Measurements from ENCODE around the gene ARFGAP1.
"Not testable (repeated sequence)": the region's sequence is repeated elsewhere in the genome, so short reads cannot be mapped to it uniquely, and the experiment has no call there.

The ARFGAP1 gene

DNA sequence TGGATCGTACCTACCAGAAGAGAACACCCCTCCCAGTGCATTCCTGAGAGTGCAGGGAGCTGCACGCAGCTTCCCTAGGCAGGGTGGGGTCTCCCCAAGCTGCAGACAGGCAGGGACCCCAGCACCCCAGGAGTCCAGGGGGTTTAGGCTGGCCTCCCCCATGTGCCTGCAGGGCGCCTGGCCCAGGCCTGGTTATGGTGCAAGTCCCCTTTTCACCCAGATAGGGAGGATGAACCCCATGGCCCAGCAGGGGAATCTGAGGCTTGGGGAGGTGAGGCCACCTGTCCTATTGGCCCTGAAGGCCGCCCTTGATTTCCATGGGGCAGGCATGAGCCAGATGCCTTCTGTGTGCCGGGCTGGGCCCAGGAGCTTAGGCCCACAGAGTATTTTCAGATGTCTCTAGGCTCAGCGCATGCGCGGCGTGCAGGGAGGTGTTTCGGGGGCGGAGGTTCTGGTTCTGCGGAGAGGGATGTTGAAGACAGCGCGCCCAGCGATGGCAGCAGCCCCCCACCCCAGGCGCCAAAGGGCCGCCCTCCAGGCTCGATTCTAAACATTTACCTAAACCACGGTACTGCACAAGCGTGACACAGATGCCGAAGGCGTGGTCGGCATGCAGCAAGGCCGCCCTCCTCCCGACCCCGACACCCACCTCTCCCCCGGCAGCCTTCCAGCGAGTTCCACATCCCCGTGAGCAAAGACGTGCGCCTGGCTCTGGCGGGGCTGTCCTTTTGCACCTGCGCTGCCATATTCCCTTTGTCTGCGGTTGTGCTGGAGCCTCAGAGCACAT, 49.7 kb downstream of the ARFGAP1 start:
- DNase-seq: no peak

DNA sequence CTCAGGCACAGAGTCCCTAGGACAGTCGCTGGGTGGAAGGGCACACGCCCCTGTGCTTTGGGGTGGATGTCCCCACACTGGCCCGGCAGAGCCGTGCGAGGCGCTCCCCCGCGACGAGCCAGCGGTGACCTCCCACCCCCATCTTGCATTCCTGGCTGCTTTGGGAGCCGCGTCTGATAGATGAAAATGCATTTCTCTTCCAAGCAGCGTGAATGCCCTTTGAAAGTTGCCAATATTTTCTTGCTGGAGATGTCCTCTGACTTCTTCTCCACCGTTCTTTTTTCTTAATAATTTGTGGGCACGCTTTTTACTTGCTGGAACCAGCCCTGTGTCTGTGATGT, 50.3 kb downstream of the ARFGAP1 start:
- no peak for DNase-seq

DNA sequence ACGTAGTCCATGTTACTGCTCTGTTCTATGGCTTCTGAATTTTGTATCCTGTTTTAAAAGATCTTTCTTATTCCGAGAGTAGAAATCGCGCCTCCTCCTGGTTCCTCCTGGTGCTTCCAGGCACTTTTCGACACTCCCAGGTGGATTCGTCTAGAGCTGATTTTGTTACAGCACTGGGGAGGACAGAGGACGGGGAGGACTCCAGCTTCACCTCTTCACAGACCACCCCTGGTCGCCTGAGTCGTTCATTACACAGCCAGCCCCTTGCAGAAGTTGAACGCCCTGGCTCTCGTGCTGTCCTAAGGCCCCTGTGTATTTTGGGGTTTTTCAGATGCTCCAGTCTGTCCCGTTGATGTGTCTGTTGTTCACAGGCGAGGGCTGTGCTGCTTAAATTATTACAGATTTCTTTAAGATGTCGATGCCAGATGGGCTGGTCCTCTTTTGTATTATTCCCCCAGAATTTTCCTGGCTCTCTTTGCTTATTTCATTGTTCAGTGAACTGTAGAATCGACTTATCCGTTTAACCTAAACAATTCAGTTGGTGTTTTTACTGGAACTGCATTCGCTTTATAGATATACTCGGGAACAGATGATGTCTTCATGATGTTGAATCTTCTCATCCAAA, 50.9 kb downstream of the ARFGAP1 start:
- DNase-seq: no peak

DNA sequence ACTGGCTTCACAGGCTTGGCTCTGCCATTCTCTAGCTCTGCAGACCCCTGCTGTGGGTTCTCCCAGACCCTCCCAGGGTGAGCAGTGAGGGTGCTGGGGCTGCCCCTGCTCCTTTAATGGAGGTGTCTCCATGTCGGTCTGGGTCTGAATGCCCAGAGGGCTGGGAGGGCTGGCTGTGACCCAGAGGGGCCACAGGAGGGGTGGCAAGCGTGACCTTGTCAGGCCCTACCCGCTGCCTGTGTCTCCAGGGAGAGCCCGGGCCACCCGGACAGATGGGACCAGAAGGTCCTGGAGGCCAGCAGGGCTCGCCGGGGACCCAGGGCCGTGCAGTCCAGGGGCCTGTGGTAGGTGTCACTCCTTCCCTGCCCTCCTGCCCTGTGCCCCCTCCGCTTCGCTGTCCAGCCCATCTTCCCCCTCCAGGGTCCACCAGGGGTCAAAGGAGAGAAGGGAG, 52.4 kb downstream of the ARFGAP1 start:
- DNase-seq: no peak

DNA sequence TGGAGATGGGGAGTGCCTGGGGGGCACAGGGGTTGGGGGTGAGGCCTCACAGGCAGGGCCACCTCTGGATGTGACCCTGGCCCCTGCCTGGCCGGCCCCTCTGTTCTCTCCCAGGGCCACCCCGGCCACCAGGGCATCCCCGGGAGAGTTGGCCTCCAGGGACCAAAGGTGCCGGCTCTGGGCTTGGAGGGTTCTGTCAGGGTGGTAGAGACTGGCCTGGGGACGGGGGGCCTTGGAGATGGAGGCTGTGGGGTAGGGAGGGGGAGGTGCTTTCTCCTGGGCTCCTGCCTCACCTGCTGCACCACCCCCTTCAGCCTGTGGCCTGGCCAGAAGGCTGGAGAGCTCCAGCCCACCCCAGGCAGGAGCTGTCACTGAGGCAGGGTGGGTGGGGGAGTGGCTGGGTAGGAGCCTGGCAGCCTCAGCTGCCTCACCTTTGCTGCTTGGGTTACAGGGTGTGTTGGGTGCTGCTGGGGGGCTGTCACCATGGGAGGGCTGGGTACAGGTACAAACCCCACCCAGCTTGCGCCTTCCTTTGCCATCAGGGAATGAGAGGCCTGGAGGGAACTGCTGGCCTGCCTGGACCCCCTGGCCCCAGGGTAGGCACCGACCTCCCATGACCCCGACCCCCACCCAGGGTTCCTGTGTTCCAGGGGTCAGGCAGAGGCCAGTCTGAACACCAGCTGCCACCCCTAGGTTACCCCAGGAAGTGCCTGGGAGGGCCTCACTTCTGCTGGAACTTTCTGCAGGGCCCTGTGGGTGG, 53.1 kb downstream of the ARFGAP1 start:
- no peak for DNase-seq

DNA sequence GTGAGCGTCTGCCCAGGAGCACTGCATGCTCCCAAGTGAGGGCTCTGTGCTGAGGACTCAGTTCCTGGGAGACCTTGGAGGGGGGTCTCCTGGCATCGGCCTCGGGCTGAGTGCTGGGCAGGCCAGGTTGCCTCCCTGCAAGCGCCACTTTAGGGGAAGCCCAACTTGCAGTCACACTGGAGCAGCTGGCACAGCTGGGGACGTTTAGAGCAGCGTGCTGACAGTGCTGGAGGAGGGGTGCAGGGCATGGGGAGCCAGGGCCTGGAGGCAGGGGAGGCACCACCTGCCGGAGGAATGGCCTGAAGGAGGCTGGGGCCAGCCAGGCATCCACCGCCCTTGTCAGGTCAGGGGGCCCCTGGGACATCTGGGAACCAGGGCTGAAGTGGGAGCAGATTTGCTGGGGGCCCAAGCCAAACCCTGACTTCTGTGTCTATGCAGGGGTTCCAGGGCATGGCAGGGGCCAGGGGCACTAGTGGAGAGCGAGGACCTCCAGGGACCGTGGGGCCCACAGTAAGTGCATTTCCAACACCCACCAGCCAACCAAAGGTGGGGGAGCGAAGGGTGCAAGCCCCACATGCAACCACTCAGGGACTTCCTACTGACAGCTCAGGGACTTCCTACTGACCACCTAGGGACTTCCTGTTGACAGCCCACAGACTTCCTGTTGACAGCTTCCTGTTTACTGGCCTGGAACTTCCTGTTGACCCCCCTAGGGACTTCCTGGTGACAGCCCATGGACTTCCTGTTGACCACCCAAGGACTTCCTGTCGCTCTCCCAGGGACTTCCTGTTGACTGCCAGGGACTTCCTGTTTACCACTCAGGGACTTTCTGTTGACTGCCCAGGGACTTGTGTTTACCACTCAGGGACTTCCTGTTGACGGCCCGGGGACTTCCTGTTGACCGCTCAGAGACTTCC, 54.0 kb downstream of the ARFGAP1 start:
- no peak for DNase-seq

DNA sequence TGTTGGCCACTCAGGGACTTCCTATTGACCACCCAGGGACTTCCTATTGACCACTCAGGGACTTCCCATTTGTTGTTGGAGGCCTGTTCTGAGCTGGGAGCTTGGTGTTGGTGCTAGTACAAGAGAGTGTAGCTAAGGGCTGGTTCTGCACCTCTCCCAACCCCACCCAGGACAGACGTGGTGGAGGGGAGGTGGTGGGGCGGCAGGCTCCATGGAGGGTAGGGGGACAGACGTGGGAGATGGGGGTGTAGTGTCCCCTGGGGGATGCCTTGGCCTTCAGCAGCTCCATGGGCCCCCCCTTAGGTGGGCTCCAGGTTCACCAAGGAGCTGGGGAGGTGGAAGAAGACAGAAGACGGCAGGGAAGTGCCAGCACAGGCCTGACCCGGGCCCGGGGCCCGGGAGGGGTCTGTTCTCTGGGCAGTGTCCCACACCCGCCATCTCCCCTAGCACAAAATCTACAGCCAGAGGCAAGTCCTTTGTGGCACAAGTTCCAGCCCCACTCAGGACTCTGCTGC, 54.7 kb downstream of the ARFGAP1 start:
- no peak for DNase-seq

DNA sequence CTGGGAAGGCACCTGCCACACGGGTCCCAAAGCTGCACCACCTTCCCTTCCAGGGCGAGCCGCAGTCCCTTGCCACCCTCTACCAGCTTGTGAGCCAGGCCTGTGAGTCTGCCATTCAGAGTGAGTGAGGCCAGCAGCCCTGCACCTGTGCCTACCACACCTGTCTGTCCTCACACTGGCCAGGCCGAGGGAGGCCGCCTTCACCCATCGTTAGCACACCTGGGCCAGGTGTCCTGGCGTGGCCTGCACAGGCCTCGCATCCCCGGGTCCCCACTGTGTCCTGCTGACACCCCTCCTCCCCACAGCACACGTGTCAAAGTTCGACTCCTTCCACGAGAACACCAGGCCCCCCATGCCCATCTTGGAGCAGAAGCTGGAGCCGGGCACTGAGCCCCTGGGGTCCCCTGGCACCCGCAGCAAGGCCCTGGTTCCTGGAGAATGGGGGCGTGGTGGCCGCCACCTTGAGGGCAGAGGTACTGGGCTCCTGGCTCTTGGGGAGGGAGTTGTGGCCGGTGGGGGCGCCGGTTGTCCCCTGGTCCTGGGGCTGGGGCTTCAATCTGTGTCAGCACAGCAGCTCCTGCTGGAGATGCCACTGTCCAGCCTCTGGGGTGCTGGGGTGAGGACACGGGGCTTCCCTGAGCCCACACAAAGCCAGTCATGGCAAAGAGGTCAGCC, 55.5 kb downstream of the ARFGAP1 start:
- DNase-seq: no peak

DNA sequence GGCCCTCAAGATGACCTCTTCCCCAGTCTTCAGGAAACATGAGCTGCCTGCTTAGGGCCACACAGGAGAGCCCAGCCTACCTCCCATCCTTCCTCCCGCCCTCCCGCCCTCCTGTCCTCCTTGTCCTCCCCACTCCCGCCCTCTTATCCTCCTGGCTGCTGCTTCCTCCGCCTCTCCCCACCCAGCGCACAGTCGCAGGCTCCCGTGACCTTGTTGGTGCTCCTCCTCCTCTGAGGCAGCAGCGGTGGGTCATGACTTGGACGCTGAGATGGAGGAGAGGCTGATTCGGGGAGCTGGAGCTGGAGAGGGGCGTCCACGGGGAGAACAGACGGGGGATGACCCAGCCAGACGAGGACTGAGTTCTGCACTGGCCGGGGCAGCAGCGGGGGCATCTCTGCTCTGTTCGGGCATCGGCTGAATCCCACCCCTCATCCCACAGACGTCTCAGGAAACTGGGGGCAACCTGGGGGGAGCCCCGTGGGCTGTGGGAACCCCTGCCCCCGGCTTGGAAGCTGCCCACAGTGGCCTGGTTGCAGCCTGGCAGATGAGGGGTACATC, 56.2 kb downstream of the ARFGAP1 start:
- no peak for DNase-seq

DNA sequence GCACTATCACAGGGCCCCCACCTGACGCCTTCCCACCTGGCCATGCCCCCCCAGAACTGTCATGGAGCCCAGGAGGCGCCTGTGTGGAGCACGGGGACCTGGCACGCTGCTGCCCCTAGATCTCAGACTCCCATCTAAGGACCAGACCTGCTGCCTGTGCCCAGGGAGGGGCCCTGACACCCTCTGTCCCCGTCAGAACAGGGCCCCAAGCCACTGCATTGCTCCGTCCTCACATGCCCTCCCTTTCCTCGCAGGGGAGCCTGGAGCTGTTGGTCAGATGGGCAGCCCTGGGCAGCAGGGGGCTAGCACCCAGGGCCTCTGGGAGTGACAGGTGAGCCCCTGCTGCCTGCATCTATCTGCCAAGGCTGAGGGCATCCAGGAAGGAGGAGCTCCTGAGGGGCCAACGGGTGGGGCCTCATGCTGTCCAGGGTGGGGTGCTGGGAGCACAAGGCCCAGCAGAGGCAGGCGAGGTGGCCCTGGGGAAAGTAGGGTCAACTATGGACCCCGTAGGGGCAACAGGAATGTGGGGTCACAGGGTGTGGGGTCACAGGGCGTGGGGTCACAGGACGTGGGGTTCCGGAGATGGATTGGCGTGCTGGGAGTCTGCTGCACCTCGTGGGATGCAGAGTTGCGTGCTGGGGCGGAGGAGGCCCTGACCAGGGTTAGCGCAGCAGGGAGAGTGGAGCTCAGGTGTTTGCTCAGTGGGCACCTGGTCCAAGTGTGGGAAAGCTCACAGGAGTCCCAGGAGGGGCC, 56.9 kb downstream of the ARFGAP1 start:
- no peak for DNase-seq

DNA sequence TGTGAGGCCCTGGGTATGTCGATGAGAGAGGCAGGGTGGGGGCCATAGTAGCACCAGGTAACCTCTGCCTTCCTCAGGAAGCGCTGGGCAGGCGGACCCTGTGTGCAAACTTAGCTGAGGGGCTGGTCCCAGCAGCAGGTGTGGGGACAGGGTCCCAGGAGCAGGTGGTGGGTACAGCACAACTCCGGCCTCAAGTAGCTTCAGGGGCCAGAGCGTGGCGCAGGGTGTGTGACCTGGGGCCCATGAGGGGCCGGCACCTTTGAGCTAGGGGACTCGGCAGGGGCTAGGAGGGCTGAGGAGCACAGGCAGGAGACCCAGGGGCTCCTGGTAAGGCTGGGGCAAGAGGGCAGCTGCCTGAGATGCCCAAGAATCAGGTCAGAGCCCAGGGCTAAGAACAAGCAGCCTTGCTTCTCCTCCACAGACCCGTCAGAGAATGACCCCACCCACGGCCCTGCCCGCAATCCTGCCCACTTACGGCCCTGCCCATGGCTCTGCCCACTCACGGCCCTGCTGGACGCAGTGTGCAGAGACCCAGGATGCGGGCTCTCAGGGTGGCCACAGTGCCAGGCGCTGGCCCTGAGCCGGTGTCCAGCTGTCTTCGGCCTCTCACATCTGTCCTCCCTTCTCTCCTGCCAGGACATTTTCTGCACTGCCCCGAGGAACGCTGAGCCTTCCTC, 57.6 kb downstream of the ARFGAP1 start:
- no peak for DNase-seq

DNA sequence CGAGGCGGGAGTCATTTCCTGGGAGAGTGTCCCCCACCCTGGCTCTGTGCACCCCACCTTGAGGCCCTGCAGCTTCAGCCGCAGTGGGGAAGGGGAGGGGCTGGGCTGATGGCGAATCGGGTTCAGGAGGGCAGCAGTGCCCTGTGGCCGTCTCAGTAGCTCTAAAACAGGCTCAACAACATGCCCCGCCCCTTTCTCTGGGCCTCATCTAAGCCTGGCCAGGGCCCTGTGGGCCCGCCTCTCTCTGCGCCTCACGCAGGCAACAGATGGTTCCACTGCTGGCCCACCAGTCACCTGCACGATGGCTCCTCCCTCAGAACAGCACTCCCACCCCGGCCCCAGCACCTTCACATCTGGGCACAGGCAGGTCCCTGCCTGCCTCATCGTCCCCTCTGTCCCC, 58.3 kb downstream of the ARFGAP1 start:
- DNase-seq: no peak

DNA sequence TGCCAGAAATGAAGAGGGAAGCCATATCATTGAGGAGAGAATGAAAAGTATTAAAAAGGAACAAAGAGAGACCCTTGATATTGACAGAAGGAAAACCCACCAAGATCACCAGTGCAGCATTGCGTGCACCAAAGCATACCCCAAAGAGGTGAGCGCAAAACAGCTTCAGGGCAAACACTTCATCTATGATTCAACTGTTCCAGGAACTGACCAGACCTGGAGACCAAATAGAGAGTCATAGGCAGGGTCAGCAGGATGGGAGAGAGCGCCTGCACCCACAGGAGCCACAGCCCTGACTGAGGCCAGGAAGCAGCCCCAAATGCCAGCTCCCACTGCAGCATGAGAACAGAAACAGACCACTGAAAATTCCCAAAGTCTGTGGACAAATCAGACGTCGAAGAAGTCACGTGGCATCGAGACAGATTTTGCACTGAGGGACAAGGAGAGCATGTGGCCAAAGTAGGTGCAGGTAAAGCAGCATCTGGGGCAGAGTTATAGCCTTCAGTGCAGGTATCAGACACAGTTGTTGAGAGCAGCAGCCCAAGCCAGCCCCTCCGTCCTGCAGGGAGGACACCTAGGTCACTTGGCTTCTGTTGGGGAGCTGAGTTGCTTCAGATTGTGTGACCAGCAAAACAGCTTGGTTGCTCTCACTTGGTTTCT, 59.3 kb downstream of the ARFGAP1 start:
- DNase-seq: no peak

DNA sequence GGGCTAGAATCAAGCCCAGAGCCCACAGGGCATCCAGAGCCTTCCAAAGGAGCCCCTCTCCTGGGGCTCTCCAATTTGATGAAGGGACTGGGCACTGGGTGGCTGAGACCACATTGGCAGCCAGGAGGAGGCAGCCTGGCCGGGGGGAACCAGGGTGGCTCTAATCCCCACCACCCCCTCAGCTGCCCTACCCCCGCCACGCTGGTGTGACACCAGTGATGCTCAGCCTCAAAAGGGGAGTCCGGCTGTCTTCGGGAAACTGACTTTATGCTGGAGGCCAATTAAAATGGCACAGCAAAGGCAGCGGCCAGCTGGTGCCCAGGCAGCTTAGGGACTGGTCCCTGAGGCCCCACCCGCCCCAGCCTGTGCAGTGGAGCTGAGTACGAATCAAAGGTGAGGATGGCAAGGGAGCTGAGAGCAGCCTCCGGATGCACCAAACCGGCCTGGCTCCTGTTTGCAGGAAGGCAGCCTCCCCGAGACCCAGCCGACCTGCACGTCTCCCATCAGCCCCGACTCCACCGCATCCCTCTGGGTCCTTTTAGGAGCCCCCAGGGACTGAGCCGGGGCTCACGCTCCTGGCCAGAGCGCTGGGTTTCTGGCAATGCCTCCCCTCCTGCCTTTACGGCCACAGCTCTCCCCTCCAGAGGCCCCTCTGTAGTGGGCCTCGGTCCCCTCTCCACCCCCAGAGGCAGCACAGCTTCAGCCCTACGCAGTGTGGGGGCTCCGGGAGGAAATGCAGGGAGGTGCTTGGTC, 60.1 kb downstream of the ARFGAP1 start:
- no peak for DNase-seq

DNA sequence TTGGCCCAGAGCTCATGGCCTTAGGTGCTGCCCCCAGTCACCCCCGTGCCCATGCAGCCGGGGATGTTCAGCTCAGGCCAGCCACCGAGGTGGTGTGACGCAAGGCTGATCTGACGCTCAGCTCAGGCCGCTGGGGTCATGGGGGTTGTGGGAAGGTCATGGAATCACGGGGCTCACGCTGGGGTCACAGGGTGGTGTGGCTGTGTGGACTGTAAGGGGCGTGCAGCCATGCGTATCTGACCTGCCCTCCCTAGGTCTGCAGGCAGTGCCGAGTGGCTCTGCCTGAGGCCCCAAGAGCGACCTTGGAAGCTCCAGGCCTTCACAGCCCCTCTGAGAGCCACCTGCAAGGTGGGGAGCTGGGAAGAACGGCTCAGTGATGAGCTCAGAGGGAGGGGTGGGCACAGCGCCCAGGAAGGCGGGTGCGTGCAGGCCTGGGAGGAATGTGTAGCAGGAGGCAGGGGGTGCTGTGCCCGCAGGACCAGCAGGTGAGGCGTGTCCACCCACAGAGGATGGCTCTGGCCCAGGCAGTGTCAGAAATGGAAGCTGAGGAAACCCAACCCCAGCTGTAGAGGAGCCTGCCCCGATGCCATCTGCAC, 60.7 kb downstream of the ARFGAP1 start:
- no peak for DNase-seq

DNA sequence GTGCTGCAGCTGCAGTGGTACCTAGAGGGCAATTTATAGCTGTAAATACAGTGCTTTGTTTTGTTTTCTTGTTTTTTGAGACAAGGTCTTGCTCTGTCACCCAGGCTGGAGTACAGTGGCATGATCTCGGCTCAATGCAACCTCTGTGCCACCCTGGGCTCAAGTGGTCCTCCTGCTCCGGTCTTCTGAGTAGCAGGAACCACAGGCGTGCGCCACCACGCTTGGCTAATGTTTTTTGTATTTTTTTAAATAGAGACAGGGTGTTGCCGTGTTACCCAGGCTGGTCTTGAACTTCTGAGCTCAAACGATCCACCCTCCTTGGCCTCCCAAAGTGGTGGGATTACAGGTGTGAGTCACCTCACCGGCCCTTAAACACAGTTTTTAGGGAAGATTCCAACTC, 61.7 kb downstream of the ARFGAP1 start:
- DNase-seq: no peak

DNA sequence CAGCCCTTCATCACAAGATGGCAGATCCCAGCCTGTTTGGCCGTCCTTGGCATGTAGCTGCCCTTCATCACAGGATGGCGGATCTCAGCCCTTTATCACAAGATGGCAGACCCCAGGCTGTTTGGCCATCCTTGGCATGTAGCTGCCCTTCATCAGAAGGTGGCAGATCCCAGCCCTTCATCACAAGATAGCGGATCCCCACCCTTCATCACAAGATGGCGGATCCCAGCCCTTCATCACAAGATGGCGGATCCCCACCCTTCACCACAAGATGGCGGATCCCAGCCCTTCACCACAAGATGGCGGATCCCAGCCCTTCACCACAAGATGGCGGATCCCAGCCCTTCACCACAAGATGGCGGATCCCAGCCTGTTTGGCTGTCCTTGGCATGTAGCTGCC, 62.4 kb downstream of the ARFGAP1 start:
- not testable (repeated sequence) for DNase-seq

DNA sequence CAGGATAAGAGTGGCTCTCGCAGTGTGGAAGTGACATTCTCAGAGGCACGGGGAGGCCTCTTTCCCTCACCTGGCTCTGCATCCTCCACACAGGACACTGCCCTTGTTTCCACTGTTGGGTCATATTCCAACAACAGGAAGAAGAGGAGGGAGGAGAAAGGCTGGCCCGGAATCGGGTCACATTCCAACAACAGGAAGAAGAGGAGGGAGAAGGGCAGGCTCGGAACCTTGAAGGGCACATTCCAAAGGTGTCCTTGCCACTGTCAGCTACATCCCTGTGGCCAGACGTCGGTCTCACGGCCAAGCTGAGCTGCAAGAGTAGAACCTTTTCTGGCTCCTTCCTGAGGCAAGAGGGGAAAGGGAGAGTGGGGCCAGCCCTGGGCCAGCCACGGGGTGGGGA, 63.1 kb downstream of the ARFGAP1 start:
- DNase-seq: no peak
